ENCODE data around the gene SYCE3. TPM values are rescaled to one million over a fixed set of nuclear protein-coding genes. Genes with fewer than 3 reads are reported as not detected.

Gene SYCE3
- total and polyA plus RNA-seq, 2 donors (not counting 3 experiments of a cell fraction or from before 2014, with no cell fraction given): not detected

DNA sequence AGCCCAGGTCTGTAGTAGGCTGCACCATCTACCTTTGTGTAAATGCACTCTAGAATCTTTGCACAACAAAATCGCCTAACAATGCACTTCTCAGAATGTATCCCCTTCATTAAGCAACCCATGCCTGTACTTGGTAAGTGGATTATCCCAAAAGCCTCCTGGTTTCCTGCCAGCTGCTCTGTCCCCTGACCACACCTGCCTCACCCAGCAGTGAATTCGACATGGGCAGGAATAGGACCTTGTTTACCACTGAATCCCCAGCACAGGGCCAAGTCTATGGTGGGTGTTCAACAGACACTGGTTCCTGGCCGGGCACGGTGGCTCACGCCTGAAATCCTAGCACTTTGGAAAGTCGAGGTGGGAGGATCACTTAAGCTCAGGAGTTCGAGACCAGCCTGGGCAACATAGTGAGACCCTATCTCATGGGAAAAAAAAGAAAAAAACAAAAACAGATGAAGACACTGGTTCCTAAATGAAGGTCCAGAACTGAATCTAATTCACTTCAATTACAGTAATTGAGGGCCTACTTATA lies 5.1 kb upstream of the SYCE3 start:
- CTCF ChIA-PET: no interaction called here
- no peak for FAIRE-seq
- TF ChIP-seq FOS (IDR thresholded peaks at IDR 0.05; ENCODE audit: borderline replicate concordance, insufficient read depth, low read length): no peak
- TF ChIP-seq JUN (IDR thresholded peaks at IDR 0.05; ENCODE audit: borderline replicate concordance, insufficient read depth, insufficient read length, low read depth): no peak
- TF ChIP-seq POLR2A (IDR thresholded peaks at IDR 0.05; ENCODE audit: low read depth, low read length): no peak
- no peak for TF ChIP-seq EZH2 (IDR thresholded peaks at IDR 0.05; ENCODE audit: borderline replicate concordance, low read depth, low read length, severe bottlenecking)
- TF ChIP-seq POLR2AphosphoS5 (IDR thresholded peaks at IDR 0.05; ENCODE audit: insufficient read depth, low read depth, low read length): no peak
- TF ChIP-seq, protein P1, sequence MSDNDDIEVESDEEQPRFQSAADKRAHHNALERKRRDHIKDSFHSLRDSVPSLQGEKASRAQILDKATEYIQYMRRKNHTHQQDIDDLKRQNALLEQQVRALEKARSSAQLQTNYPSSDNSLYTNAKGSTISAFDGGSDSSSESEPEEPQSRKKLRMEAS (IDR thresholded peaks at IDR 0.05; ENCODE audit: insufficient read depth, insufficient read length): no peak
- TF ChIP-seq GATA2 (IDR thresholded peaks at IDR 0.05; ENCODE audit: insufficient read depth, insufficient read length, low read depth, low read length): no peak
- TF ChIP-seq, protein P2, sequence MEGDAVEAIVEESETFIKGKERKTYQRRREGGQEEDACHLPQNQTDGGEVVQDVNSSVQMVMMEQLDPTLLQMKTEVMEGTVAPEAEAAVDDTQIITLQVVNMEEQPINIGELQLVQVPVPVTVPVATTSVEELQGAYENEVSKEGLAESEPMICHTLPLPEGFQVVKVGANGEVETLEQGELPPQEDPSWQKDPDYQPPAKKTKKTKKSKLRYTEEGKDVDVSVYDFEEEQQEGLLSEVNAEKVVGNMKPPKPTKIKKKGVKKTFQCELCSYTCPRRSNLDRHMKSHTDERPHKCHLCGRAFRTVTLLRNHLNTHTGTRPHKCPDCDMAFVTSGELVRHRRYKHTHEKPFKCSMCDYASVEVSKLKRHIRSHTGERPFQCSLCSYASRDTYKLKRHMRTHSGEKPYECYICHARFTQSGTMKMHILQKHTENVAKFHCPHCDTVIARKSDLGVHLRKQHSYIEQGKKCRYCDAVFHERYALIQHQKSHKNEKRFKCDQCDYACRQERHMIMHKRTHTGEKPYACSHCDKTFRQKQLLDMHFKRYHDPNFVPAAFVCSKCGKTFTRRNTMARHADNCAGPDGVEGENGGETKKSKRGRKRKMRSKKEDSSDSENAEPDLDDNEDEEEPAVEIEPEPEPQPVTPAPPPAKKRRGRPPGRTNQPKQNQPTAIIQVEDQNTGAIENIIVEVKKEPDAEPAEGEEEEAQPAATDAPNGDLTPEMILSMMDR (IDR thresholded peaks at IDR 0.05; ENCODE audit: extremely low read depth in 1 of 2, insufficient read depth in 1 of 2, low read depth in 1 of 2, low read length in 2 of 2): no peak
- TF ChIP-seq MYC (IDR thresholded peaks at IDR 0.05; ENCODE audit: low read depth, low read length): no peak
- DNase-seq (ENCODE audit: low read depth, low spot score): no peak
- peaks cover 6 to 9% of the 10 kb centered on the region in 2 experiments for H3K27me3 ChIP-seq (ENCODE audit: control insufficient read depth in 2 of 2, insufficient read depth in 2 of 2, low read length in 2 of 2)
- H3K4me1 ChIP-seq (ENCODE audit: control insufficient read depth, extremely low read depth, insufficient read depth, low read length): peaks cover 5% of the 10 kb centered on the region
- H3K79me2 ChIP-seq (ENCODE audit: control insufficient read depth, insufficient read depth, low read length): no peaks in the 10 kb centered on the region
- H3K4me3 ChIP-seq (replicated peaks in 1 of 3; ENCODE audit: insufficient read depth in 1 of 3, low read depth in 1 of 3, low read length in 3 of 3): no peak overlapping the region
- no peaks in the 10 kb centered on the region for H3K36me3 ChIP-seq (ENCODE audit: control insufficient read depth in 2 of 2, extremely low read depth in 1 of 2, insufficient read depth in 2 of 2, low read length in 2 of 2)
- BruUV-seq (replicated peaks): no TSS peak
- no peaks in the 10 kb centered on the region for H4K20me1 ChIP-seq (replicated peaks; ENCODE audit: control insufficient read depth, extremely low read depth, insufficient read depth, low read length)
- H3K27ac ChIP-seq (ENCODE audit: insufficient read depth, low read depth, low read length): no peak overlapping the region
- H3K9me3 ChIP-seq (replicated peaks; ENCODE audit: control insufficient read depth, insufficient read depth, low read length): no peaks in the 10 kb centered on the region
- dilution Hi-C loops (cut with MboI; ENCODE audit: extremely low pct_ligation_motif_present, low sequenced_read_pairs): no loop called here
- POLR2A ChIA-PET: no interaction called here
- H3K9me1 ChIP-seq (replicated peaks; ENCODE audit: control insufficient read depth, extremely low read depth, insufficient read depth, low read length): no peaks in the 10 kb centered on the region
- intact Hi-C loops (cut with micrococcal nuclease): no loop called here
- no peak overlapping the region for H3K9ac ChIP-seq (replicated peaks; ENCODE audit: extremely low read depth, insufficient read depth, low read length)
- H3K4me2 ChIP-seq (ENCODE audit: insufficient read depth, low read length): no peak overlapping the region
- no peak overlapping the region for H2AFZ ChIP-seq (ENCODE audit: low read depth, low read length)
